ENCODE results near the gene CHPF. TPM values are rescaled to one million over a fixed set of nuclear protein-coding genes. Genes with fewer than 3 reads are reported as not detected.

Gene CHPF
- total RNA-seq, 4 donors from 2014 or later, result 44.4 to 67.8 (median 58.4) TPM

- no peaks in the 10 kb centered on the region for H3K9me3 ChIP-seq
- no peak for DNase-seq (ENCODE audit: extremely low spot score)
- peaks cover 0 to 67% (median 3%) of the 10 kb centered on the region in 4 donors for H3K27me3 ChIP-seq
- no peak within 1 kb of the TSS for H3K27ac ChIP-seq (replicated peaks in 1 of 4)
- no peak within 1 kb of the TSS for H3K4me3 ChIP-seq
- peaks cover 15 to 27% (median 26%) of the 10 kb centered on the region in 4 donors for H3K4me1 ChIP-seq
- intact Hi-C loops (cut with DNase I), result no loop called here
- 18% methylated on average over 20 of the region's 31 CpGs for WGBS
- TF ChIP-seq POLR2A (IDR thresholded peaks at IDR 0.05; ENCODE audit: low read depth), result no peak
- H3K36me3 ChIP-seq, result no peaks in the 10 kb centered on the region
Measured at GRCh38 chr2:219514196-219514761, 29.3 kb downstream of the CHPF start, which contains the start of gene ASIC4. ASIC4 (plus strand) TSS chr2:219514482; CDS start chr2:219514725, 243 bp downstream.

- peaks cover 0 to 72% (median 3%) of the 10 kb centered on the region in 4 donors for H3K27me3 ChIP-seq
- no peak overlapping the region for H3K27ac ChIP-seq (replicated peaks in 1 of 4)
- no peak overlapping the region for H3K4me3 ChIP-seq
- WGBS, result 36% methylated on average over 4 of the region's 4 CpGs
- H3K4me1 ChIP-seq, result peaks cover 18 to 32% (median 31%) of the 10 kb centered on the region in 4 donors
- intact Hi-C loops (cut with DNase I), result no loop called here
- no peaks in the 10 kb centered on the region for H3K9me3 ChIP-seq
- no peak for DNase-seq (ENCODE audit: extremely low spot score)
- H3K36me3 ChIP-seq, result no peaks in the 10 kb centered on the region
- TF ChIP-seq EP300 (IDR thresholded peaks at IDR 0.05) (no peak), POLR2A (IDR thresholded peaks at IDR 0.05; ENCODE audit: low read depth) (no peak), CTCF (IDR thresholded peaks at IDR 0.05) (no peak), POLR2AphosphoS5 (IDR thresholded peaks at IDR 0.05) (no peak)
Measured at GRCh38 chr2:219513787-219514186, 29.8 kb downstream of the CHPF start.

GRCh38 chr2:219512524-219513216 is 30.9 kb downstream of the CHPF start:
- TF ChIP-seq CTCF (IDR thresholded peaks at IDR 0.05), result no peak
- Histone ChIP-seq H3K4me1 (peaks cover 18 to 43% (median 41%) of the 10 kb centered on the region in 4 donors), H3K9me3 (no peaks in the 10 kb centered on the region), H3K27me3 (peaks cover 0 to 83% (median 3%) of the 10 kb centered on the region in 4 donors), H3K36me3 (peaks cover 0 to 2% (median 0%) of the 10 kb centered on the region in 4 donors), H3K27ac (replicated peaks in 1 of 4) (no peak overlapping the region), H3K4me3 (no peak overlapping the region)
- DNase-seq (ENCODE audit: extremely low spot score), result no peak
- 72% methylated on average over 15 of the region's 16 CpGs for WGBS
- intact Hi-C loops (cut with DNase I), result no loop called here

GRCh38 chr2:219511547-219512325 is 31.9 kb downstream of the CHPF start:
- no peak overlapping the region for H3K27ac ChIP-seq (replicated peaks in 1 of 4)
- H3K36me3 ChIP-seq, result peaks cover 0 to 11% (median 5%) of the 10 kb centered on the region in 4 donors
- peaks cover 0 to 85% (median 3%) of the 10 kb centered on the region in 4 donors for H3K27me3 ChIP-seq
- TF ChIP-seq POLR2A (IDR thresholded peaks at IDR 0.05; ENCODE audit: low read depth) (no peak), CTCF (IDR thresholded peaks at IDR 0.05) (no peak), EP300 (IDR thresholded peaks at IDR 0.05) (no peak), POLR2AphosphoS5 (IDR thresholded peaks at IDR 0.05) (no peak)
- intact Hi-C loops (cut with DNase I), result no loop called here
- no peak overlapping the region for H3K4me3 ChIP-seq
- 44% methylated on average over 12 of the region's 15 CpGs for WGBS
- no peak for DNase-seq (ENCODE audit: extremely low spot score)
- peaks cover 18 to 46% (median 41%) of the 10 kb centered on the region in 4 donors for H3K4me1 ChIP-seq
- H3K9me3 ChIP-seq, result no peaks in the 10 kb centered on the region
